OCI-M2 (cell line): ENCODE results near the gene ZPR1.

Experiments used
- DNase-seq: peaks from one replicate; lab custom pipeline; 2025; ENCODE audit not compliant: unreplicated experiment; lab: John Stamatoyannopoulos, UW

The ZPR1 gene

GRCh38 chr11:116792869-116793771 lies 5.3 kb upstream of the ZPR1 start:
- DNase-seq = no peak

- DNase-seq = no peak
These were observed 4.5 kb upstream of the ZPR1 start for GRCh38 chr11:116792144-116792868.

- DNase-seq = no peak
These were observed 4.0 kb upstream of the ZPR1 start, which contains the start of gene APOA5 for GRCh38 chr11:116791813-116792143. Gene APOA5 (minus strand): TSS chr11:116791879. CDS start chr11:116791860, 19 bp downstream.

GRCh38 chr11:116791002-116791812 lies 3.4 kb upstream of the ZPR1 start:
- DNase-seq = no peak

GRCh38 chr11:116790167-116791001 lies 2.6 kb upstream of the ZPR1 start:
- no peak for DNase-seq

GRCh38 chr11:116788975-116789374 lies 1.2 kb upstream of the ZPR1 start:
- no peak for DNase-seq

GRCh38 chr11:116788534-116788933 lies 711 bp upstream of the ZPR1 start:
- no peak for DNase-seq

GRCh38 chr11:116787436-116787785 lies 412 bp downstream of the ZPR1 start:
- no peak for DNase-seq

- no peak for DNase-seq
These were observed 857 bp downstream of the ZPR1 start for GRCh38 chr11:116786966-116787365.

GRCh38 chr11:116786326-116786725 lies 1.5 kb downstream of the ZPR1 start:
- no peak for DNase-seq

- DNase-seq = no peak
These were observed 5.1 kb downstream of the ZPR1 start for GRCh38 chr11:116782728-116783127.

- no peak for DNase-seq
These were observed 9.3 kb downstream of the ZPR1 start for GRCh38 chr11:116778556-116778955.

GRCh38 chr11:116777056-116777455 lies 10.8 kb downstream of the ZPR1 start:
- no peak for DNase-seq

- DNase-seq = no peak
These were observed 11.3 kb downstream of the ZPR1 start for GRCh38 chr11:116776522-116776984.

GRCh38 chr11:116775975-116776374 lies 11.8 kb downstream of the ZPR1 start:
- no peak for DNase-seq

GRCh38 chr11:116774661-116775060 lies 13.2 kb downstream of the ZPR1 start:
- DNase-seq = no peak

- DNase-seq = no peak
These were observed 14.4 kb downstream of the ZPR1 start for GRCh38 chr11:116773203-116774097.

- DNase-seq = peak; percentile 44
These were observed 15.2 kb downstream of the ZPR1 start, which contains the start of gene BUD13 for GRCh38 chr11:116772443-116773202. Gene BUD13 (minus strand): TSS chr11:116772987. CDS start chr11:116772964, 23 bp downstream.

GRCh38 chr11:116771935-116772334 lies 15.9 kb downstream of the ZPR1 start:
- no peak for DNase-seq
